ENCODE data around the gene EPHB2.

GRCh38 chr1:22789356-22789994 is 78.8 kb downstream of the EPHB2 start:
- no peak for TF ChIP-seq POLR2A (IDR thresholded peaks at IDR 0.05)
- TF ChIP-seq EP300 (IDR thresholded peaks at IDR 0.05): no peak
